Measurements from ENCODE around the gene CHP2.
A peak's percentile ranks its signal among the peaks of the same experiment; 100 is the strongest.

CHP2 gene

DNA sequence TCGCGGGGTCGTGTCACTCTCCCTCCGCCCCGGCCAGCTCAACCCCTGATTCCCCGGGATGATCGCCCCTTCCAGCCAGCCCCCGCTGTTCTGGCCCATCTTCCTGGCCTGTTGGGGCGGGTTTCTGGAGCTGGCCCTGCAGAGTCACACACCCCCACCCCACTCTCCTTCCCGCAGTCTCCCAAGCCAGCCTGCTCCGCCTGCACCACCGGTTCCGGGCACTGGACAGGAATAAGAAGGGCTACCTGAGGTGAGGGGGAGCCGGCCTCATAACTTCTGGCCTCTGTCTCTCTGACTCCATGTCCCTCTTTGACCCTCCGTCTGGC lies 621 bp downstream of the CHP2 start:
- Histone ChIP-seq H3K36me3 (ENCODE audit: control insufficient read depth, insufficient read depth, low read length) (no peaks in the 10 kb centered on the region), H3K4me1 (ENCODE audit: control insufficient read depth, insufficient read depth, low read length) (no peaks in the 10 kb centered on the region), H3K27me3 (ENCODE audit: control insufficient read depth, insufficient read depth, low read length) (peaks cover 17% of the 10 kb centered on the region), H3K27ac (ENCODE audit: low read depth, low read length) (no peak overlapping the region), H3K4me3 (ENCODE audit: low read length) (peak overlapping the region; percentile 61), H3K9ac (ENCODE audit: low read length) (no peak overlapping the region)

DNA sequence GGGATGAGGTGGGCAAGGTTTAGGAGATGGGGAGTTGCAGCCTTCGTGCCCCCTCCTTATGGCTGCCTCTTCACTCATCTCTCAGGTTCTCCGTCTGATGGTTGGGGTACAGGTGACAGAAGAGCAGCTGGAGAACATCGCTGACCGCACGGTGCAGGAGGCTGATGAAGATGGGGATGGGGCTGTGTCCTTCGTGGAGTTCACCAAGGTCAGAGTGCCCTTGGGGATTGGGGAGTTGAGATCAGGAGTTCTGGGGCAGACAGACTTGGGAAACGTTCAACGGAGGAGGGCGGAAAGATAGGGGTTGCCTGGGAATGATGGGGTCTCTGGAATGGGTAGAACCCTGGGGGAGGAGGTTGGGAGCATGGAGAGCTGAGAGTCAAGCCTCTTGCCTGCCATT lies 2.3 kb downstream of the CHP2 start:
- H3K27ac ChIP-seq (ENCODE audit: low read depth, low read length) = no peak overlapping the region
- H3K9ac ChIP-seq (ENCODE audit: low read length) = no peak overlapping the region
- no peak overlapping the region for H3K4me3 ChIP-seq (ENCODE audit: low read length)
- H3K4me1 ChIP-seq (ENCODE audit: control insufficient read depth, insufficient read depth, low read length) = no peaks in the 10 kb centered on the region
- no peaks in the 10 kb centered on the region for H3K36me3 ChIP-seq (ENCODE audit: control insufficient read depth, insufficient read depth, low read length)
- peaks cover 19% of the 10 kb centered on the region for H3K27me3 ChIP-seq (ENCODE audit: control insufficient read depth, insufficient read depth, low read length)

DNA sequence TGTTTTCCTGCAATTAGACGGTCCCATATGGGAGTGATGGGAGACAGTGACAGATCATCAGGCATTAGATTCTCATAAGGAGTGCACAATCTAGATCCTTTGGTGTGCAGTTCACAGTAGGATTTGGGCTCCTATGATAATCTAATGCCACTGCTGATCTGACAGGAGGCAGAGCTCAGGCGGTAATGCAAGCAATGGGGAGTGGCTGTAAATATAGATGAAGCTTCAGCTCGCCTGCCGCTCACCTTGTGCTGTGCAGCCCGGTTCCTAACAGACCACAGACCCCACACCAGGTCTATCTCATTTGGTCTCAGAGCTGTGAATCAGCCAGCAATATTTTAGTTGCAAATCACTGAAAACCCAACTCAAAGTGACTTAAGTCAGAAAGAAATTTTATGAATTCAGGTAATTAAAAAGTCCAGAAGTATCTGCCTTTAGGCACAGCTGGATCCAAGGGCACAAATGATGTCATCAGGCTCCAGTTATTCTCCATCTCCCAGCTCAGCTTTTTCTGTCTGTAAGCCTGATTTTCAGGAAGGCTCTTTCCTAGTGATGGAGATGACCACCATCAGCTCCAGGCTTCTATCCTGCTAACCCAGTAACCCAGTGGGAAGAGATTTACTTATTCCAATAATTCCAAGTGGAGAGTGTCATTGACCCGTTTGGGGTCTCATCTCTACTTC lies 3.3 kb downstream of the CHP2 start:
- Histone ChIP-seq H3K27me3 (ENCODE audit: control insufficient read depth, insufficient read depth, low read length) (peaks cover 19% of the 10 kb centered on the region), H3K4me3 (ENCODE audit: low read length) (no peak overlapping the region), H3K4me1 (ENCODE audit: control insufficient read depth, insufficient read depth, low read length) (no peaks in the 10 kb centered on the region), H3K36me3 (ENCODE audit: control insufficient read depth, insufficient read depth, low read length) (no peaks in the 10 kb centered on the region), H3K9ac (ENCODE audit: low read length) (no peak overlapping the region), H3K27ac (ENCODE audit: low read depth, low read length) (no peak overlapping the region)

DNA sequence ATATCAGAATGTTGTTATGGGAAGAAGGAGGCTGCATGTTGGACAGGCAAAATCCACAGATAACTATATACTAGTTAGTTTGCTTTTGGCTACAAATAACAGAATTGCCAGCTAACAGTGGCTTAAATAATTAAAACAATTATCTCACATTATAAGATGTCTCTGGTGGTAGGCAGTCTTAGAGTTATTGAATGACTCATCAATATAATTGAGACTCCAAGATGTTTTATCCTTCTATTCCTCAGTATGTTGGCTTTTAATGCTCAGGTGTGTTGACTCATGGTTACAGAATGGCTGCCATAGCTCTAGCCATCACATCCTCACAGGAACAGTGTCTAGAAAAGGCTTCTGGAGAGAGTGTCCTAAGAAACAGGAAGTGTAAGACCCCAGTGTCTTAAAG lies 11.1 kb downstream of the CHP2 start:
- H3K9ac ChIP-seq (ENCODE audit: low read length) = no peak overlapping the region
- peaks cover 2% of the 10 kb centered on the region for H3K27me3 ChIP-seq (ENCODE audit: control insufficient read depth, insufficient read depth, low read length)
- H3K36me3 ChIP-seq (ENCODE audit: control insufficient read depth, insufficient read depth, low read length) = no peaks in the 10 kb centered on the region
- no peak overlapping the region for H3K4me3 ChIP-seq (ENCODE audit: low read length)
- no peaks in the 10 kb centered on the region for H3K4me1 ChIP-seq (ENCODE audit: control insufficient read depth, insufficient read depth, low read length)
- H3K27ac ChIP-seq (ENCODE audit: low read depth, low read length) = no peak overlapping the region

DNA sequence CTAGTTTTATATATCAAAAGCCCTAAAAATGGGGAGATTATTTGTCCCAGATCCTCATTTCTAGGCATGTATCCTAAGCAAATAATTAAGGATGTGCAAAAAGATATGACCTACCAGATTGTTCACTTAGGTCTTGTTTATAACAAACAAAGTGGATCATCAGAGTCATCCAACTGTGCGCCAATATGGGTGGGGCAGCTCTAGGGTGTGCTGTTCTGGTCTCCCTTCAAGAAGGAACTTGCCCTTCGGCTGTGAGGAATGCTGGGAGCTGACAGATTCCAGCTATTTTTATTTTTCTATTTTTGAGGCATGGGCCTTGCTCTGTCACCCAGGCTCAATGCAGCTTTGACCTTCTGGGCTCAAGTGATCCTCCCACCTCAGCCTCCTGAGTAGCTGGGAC lies 13.8 kb downstream of the CHP2 start:
- H3K4me1 ChIP-seq (ENCODE audit: control insufficient read depth, insufficient read depth, low read length) = no peaks in the 10 kb centered on the region
- no peak overlapping the region for H3K27ac ChIP-seq (ENCODE audit: low read depth, low read length)
- H3K4me3 ChIP-seq (ENCODE audit: low read length) = no peak overlapping the region
- H3K36me3 ChIP-seq (ENCODE audit: control insufficient read depth, insufficient read depth, low read length) = no peaks in the 10 kb centered on the region
- H3K9ac ChIP-seq (ENCODE audit: low read length) = no peak overlapping the region
- H3K27me3 ChIP-seq (ENCODE audit: control insufficient read depth, insufficient read depth, low read length) = no peaks in the 10 kb centered on the region

DNA sequence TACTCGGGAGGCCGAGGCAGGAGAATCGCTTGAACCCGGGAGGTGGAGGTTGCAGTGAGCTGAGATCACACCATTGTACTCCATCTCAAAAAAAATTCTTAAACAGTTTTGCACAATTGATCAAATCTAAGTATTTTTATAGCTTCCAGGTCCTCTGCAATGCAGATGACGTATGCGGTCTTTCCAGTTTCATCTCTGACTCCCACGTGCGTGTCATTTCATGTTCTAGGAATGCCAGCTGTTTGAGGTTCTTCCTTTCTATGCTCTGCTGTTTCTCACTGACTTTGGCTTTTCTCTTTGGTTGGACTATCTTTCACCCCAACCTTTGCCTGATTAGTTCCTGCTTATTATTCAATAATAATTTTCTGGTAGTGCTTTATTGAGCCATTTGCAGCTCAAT lies 16.2 kb downstream of the CHP2 start:
- H3K4me3 ChIP-seq (ENCODE audit: low read length) = no peak overlapping the region
- no peaks in the 10 kb centered on the region for H3K36me3 ChIP-seq (ENCODE audit: control insufficient read depth, insufficient read depth, low read length)
- H3K4me1 ChIP-seq (ENCODE audit: control insufficient read depth, insufficient read depth, low read length) = no peaks in the 10 kb centered on the region
- no peak overlapping the region for H3K9ac ChIP-seq (ENCODE audit: low read length)
- H3K27ac ChIP-seq (ENCODE audit: low read depth, low read length) = no peak overlapping the region
- no peaks in the 10 kb centered on the region for H3K27me3 ChIP-seq (ENCODE audit: control insufficient read depth, insufficient read depth, low read length)

DNA sequence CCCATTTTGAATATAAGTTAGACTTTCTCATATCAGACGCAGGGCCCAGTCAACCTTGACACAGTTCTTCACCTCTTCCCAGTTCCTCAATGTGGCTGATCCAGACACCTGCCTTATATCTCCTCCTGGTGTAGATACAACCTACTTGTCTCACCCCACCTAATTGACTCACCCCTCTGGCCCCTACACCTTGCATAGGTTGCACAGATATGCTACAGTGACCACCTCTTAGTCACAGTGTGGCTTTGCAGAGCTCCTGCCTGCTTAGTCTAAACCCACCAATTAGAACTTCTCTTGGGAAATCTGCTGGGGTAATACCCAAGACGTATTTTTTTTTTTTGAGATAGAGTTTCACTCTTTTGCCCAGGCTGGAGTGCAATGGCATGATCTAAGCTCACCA lies 16.8 kb downstream of the CHP2 start:
- no peak overlapping the region for H3K27ac ChIP-seq (ENCODE audit: low read depth, low read length)
- no peak overlapping the region for H3K9ac ChIP-seq (ENCODE audit: low read length)
- no peaks in the 10 kb centered on the region for H3K27me3 ChIP-seq (ENCODE audit: control insufficient read depth, insufficient read depth, low read length)
- no peaks in the 10 kb centered on the region for H3K4me1 ChIP-seq (ENCODE audit: control insufficient read depth, insufficient read depth, low read length)
- H3K4me3 ChIP-seq (ENCODE audit: low read length) = no peak overlapping the region
- no peaks in the 10 kb centered on the region for H3K36me3 ChIP-seq (ENCODE audit: control insufficient read depth, insufficient read depth, low read length)

DNA sequence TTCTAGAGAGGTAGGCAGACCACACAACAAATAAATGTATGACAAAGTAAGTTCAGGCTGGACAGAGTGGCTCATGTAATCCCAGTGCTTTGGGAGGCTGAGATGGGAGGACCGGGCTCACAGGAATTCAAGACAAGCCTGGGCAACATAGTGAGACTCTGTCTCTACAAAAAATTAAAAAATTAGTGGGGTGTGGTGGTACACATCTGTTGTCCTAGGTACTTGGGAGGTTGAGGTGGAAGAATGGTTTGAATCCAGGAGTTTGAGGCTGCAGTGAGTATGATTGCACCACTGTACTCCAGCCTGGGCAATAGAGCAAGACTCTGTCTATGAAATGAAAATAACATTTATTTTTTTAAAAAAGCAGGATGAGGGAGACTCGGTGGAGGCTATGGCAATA lies 18.5 kb downstream of the CHP2 start:
- Histone ChIP-seq H3K36me3 (ENCODE audit: control insufficient read depth, insufficient read depth, low read length) (no peaks in the 10 kb centered on the region), H3K27me3 (ENCODE audit: control insufficient read depth, insufficient read depth, low read length) (no peaks in the 10 kb centered on the region), H3K4me3 (ENCODE audit: low read length) (no peak overlapping the region), H3K4me1 (ENCODE audit: control insufficient read depth, insufficient read depth, low read length) (no peaks in the 10 kb centered on the region), H3K27ac (ENCODE audit: low read depth, low read length) (no peak overlapping the region), H3K9ac (ENCODE audit: low read length) (no peak overlapping the region)

DNA sequence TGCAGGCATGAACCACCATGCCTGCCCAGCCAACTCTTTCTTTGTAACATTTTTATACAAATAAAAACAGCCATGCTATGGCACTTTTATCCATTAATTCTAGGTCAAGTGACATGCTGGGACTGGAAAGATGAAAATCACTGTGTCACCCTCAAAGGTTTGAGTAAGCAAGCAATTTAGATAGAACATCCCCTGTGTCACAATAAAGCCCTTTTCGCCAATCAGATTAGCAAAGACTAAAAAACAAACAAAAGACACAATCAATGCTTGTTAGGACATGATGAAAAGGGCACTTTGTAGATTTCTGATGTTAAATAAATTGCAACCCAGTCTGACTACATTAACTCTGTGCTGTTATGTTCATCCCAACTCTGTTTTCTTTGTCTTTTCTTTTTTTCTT lies 26.4 kb downstream of the CHP2 start:
- Histone ChIP-seq H3K27ac (ENCODE audit: low read depth, low read length) (no peak overlapping the region), H3K36me3 (ENCODE audit: control insufficient read depth, insufficient read depth, low read length) (no peaks in the 10 kb centered on the region), H3K9ac (ENCODE audit: low read length) (no peak overlapping the region), H3K4me3 (ENCODE audit: low read length) (no peak overlapping the region), H3K27me3 (ENCODE audit: control insufficient read depth, insufficient read depth, low read length) (no peaks in the 10 kb centered on the region), H3K4me1 (ENCODE audit: control insufficient read depth, insufficient read depth, low read length) (no peaks in the 10 kb centered on the region)

DNA sequence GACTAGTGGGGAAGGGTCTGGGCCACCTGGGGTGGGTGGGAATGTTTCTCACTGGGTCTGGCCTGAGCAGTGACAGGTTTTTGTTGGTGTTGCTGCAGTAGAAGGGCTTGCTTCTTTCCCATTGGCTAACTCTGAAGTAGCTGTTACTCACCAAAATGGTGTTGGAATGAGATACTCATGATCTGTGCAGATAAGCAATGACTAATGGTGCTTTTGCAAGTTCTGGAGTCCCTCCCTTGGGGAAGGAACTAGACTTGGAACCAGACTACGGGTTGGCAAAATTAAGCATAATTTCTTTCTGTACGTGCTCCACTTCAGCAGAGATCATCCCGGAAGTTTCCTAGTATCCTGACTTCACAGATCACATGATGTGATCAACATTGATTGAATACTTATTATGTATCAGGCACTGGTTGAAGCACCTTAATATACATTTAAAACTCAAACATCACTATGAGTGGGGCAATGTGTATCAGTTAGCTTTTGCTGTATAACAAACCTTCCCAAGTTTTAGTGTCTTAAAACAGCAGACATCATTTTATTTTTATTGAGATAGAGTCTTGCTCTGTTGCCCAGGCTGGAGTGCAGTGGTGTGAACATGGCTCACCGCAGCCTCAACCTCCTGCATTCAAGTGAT lies 30.1 kb downstream of the CHP2 start:
- Histone ChIP-seq H3K9ac (ENCODE audit: low read length) (no peak overlapping the region), H3K4me1 (ENCODE audit: control insufficient read depth, insufficient read depth, low read length) (no peaks in the 10 kb centered on the region), H3K27me3 (ENCODE audit: control insufficient read depth, insufficient read depth, low read length) (no peaks in the 10 kb centered on the region), H3K27ac (ENCODE audit: low read depth, low read length) (no peak overlapping the region), H3K36me3 (ENCODE audit: control insufficient read depth, insufficient read depth, low read length) (no peaks in the 10 kb centered on the region), H3K4me3 (ENCODE audit: low read length) (no peak overlapping the region)

DNA sequence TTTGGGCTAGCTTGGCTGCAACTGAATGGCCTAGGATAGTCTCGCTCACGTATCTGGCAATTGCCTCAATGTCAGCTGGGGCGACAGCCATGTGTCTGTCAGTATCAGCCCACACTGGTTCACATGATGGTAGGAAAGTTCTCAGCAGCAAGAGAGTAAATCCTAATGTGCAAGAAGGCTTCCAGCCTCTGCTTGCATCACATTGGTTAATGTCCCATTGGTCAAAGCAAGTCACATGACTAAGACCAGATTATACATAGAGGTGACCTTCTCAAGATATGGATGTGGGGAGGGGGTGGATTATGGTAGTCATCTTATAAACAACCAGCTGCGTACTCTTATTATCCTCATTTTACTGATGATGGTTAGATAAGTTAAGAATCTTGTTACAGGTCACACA lies 31.0 kb downstream of the CHP2 start:
- Histone ChIP-seq H3K36me3 (ENCODE audit: control insufficient read depth, insufficient read depth, low read length) (no peaks in the 10 kb centered on the region), H3K4me1 (ENCODE audit: control insufficient read depth, insufficient read depth, low read length) (no peaks in the 10 kb centered on the region), H3K9ac (ENCODE audit: low read length) (no peak overlapping the region), H3K27me3 (ENCODE audit: control insufficient read depth, insufficient read depth, low read length) (no peaks in the 10 kb centered on the region), H3K27ac (ENCODE audit: low read depth, low read length) (no peak overlapping the region), H3K4me3 (ENCODE audit: low read length) (no peak overlapping the region)

DNA sequence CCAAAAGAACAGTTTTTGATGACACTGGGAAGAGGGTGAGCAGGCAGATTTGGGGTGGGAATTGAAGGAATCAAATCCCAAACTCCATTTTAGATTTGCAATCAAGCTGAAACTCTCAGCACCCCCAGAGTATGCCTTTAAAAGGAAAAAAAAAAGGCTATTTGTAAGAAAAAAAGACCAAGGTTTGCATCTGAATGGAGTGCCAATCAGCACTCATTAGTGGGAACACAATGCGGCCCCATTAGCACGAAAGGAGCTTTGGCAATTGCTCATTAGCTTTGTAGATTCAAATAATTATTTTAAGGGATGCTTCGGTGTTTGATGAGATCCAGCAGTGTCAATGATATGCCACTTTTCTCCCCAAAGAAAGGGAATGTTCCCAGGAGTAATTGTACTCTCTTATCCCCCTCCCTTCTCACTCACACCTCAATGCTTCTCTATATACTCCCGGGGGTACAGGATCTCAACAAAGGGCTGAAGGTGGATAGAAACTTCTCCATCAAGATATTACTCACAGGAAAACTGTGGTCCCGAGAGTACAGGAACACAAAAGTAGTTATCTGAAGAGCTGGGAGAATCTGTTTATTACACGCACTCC lies 32.2 kb downstream of the CHP2 start:
- no peaks in the 10 kb centered on the region for H3K36me3 ChIP-seq (ENCODE audit: control insufficient read depth, insufficient read depth, low read length)
- no peak overlapping the region for H3K4me3 ChIP-seq (ENCODE audit: low read length)
- no peak overlapping the region for H3K27ac ChIP-seq (ENCODE audit: low read depth, low read length)
- no peaks in the 10 kb centered on the region for H3K27me3 ChIP-seq (ENCODE audit: control insufficient read depth, insufficient read depth, low read length)
- H3K4me1 ChIP-seq (ENCODE audit: control insufficient read depth, insufficient read depth, low read length) = no peaks in the 10 kb centered on the region
- H3K9ac ChIP-seq (ENCODE audit: low read length) = no peak overlapping the region

DNA sequence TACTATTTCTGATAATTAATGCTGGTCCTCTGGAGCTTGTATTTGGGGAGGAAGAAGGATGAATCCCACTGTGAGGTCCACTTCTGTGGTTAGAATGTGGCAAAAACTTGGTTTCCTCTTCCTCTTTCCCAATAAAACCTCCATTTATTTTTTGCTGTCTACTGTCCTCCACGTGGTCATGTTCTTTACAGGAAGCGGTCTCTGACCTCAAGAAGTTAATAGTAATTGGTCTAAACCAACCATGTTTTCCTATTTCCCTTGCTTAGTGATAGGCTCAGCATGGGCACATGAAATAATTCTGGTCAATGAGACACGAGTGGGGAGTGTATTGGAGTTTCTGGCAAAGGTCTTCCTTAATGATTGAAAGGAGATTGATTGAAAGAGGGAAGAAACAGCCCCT lies 33.9 kb downstream of the CHP2 start:
- no peak overlapping the region for H3K4me3 ChIP-seq (ENCODE audit: low read length)
- H3K9ac ChIP-seq (ENCODE audit: low read length) = no peak overlapping the region
- no peak overlapping the region for H3K27ac ChIP-seq (ENCODE audit: low read depth, low read length)
- no peaks in the 10 kb centered on the region for H3K36me3 ChIP-seq (ENCODE audit: control insufficient read depth, insufficient read depth, low read length)
- H3K27me3 ChIP-seq (ENCODE audit: control insufficient read depth, insufficient read depth, low read length) = no peaks in the 10 kb centered on the region
- H3K4me1 ChIP-seq (ENCODE audit: control insufficient read depth, insufficient read depth, low read length) = no peaks in the 10 kb centered on the region

Data from rectal smooth muscle tissue (tissue), 1 donor.